Gastroesophageal sphincter (tissue), 3 donors: ENCODE data around the gene GIPC1.

ENCODE experiments used
- EP300 ChIP-seq: sonication (generic); formaldehyde crosslinking; IDR thresholded peaks from one replicate; pipeline ENCODE4 v1.6.1; 2017; ENCODE audit warnings: antibody characterized with exemption, mild to moderate bottlenecking
- POLR2A ChIP-seq, 2 donors: fragments of 450-650 bp; IDR thresholded peaks; one replicate each; pipeline ENCODE4 v1.6.1; 2017; ENCODE audit warnings: antibody characterized with exemption in 2 of 2, mild to moderate bottlenecking in 2 of 2, moderate library complexity in 1 of 2
- TF ChIP-seq, protein P1 (sequence below), 4 experiments: fragments of 200-600 bp in 2 of 4; fragments of 450-650 bp in 2 of 4; sonication (generic) in 1 of 4; IDR thresholded peaks; one replicate each; pipeline ENCODE4 v1.5.1; 2017 to 2019; ENCODE audit warnings: antibody characterized with exemption in 4 of 4, mild to moderate bottlenecking in 2 of 4, moderate library complexity in 2 of 4

DNA sequence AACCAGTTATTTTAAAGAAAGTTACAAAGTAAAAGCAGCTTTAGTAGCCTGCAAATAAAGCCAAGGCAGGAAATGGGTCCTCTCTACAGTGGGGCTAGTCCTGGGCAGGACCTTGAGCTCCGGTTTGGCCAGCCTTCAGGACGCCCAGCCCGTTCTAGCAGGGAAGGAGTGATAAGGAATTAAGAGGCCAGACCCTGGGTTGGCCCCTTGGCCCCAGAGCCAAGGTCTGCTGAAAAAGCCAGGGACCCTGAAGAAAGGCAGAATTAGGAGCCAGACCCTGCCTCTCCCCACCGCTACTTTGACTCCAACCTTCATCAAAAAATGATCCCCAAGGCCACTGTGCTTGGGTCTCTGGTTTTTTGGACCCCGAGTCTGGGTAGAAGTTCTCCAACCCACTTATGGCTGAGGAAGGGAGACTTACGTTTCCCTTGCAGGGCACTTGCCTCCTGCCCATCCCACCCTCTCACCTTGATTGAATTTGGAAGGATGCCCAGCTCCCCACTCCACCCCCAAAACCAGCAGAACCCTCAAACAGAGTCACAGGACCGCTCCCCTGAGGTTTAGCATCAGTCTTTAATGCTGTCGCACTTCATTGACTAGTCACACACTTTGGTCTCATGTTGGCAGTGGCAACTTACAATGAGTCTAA lies 18.4 kb upstream of the GIPC1 start:
- no peak for TF ChIP-seq POLR2A (IDR thresholded peaks at IDR 0.05)
- TF ChIP-seq, protein P1, sequence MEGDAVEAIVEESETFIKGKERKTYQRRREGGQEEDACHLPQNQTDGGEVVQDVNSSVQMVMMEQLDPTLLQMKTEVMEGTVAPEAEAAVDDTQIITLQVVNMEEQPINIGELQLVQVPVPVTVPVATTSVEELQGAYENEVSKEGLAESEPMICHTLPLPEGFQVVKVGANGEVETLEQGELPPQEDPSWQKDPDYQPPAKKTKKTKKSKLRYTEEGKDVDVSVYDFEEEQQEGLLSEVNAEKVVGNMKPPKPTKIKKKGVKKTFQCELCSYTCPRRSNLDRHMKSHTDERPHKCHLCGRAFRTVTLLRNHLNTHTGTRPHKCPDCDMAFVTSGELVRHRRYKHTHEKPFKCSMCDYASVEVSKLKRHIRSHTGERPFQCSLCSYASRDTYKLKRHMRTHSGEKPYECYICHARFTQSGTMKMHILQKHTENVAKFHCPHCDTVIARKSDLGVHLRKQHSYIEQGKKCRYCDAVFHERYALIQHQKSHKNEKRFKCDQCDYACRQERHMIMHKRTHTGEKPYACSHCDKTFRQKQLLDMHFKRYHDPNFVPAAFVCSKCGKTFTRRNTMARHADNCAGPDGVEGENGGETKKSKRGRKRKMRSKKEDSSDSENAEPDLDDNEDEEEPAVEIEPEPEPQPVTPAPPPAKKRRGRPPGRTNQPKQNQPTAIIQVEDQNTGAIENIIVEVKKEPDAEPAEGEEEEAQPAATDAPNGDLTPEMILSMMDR (IDR thresholded peaks at IDR 0.05) = no peak
- TF ChIP-seq EP300 = no peak
